Astrocyte of the cerebellum (primary cell): ENCODE results near the gene JAKMIP2.

Experiments
- DNase-seq: peaks from one replicate; pipeline ENCODE4 v3.0.0-alpha.2; 2011; ENCODE audit warnings: low read depth
- H3K4me3 ChIP-seq: 2 replicates; pipeline ENCODE4 v1.5.1; 2011; ENCODE audit warnings: mild to moderate bottlenecking, low read depth, low read length, moderate library complexity
- in situ Hi-C: cut with HindIII; loops from 2 replicates; pipeline ENCODE4 v1.10.0; 2017; ENCODE audit warnings: low sequenced_read_pairs
- TF ChIP-seq, protein P1 (sequence below): IDR thresholded peaks from 2 replicates; pipeline ENCODE4 v1.5.1; 2012; ENCODE audit warnings: low read length, low read depth, moderate library complexity, mild to moderate bottlenecking; ENCODE audit errors: missing control alignments

JAKMIP2 gene

DNA sequence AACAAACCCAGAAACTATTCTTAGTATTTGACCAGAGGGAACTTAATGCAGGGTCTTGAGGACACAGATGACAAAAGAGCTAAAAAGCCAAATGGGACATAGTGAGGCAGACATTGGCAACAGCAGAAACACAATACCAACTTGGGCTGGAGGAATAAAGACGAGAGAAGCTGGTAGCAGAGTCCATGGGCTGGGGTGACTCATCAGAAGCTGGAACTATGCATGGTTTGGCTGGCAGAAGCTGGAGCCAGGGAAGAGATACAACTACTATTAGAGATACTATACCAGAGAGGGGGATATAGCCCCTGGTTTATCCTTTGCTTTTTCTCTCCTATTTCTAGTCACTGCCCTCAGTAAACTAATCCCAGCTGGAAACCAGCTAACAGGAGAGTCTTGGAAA is 243.5 kb downstream of the JAKMIP2 start:
- H3K4me3 ChIP-seq = no peak overlapping the region
- TF ChIP-seq, protein P1, sequence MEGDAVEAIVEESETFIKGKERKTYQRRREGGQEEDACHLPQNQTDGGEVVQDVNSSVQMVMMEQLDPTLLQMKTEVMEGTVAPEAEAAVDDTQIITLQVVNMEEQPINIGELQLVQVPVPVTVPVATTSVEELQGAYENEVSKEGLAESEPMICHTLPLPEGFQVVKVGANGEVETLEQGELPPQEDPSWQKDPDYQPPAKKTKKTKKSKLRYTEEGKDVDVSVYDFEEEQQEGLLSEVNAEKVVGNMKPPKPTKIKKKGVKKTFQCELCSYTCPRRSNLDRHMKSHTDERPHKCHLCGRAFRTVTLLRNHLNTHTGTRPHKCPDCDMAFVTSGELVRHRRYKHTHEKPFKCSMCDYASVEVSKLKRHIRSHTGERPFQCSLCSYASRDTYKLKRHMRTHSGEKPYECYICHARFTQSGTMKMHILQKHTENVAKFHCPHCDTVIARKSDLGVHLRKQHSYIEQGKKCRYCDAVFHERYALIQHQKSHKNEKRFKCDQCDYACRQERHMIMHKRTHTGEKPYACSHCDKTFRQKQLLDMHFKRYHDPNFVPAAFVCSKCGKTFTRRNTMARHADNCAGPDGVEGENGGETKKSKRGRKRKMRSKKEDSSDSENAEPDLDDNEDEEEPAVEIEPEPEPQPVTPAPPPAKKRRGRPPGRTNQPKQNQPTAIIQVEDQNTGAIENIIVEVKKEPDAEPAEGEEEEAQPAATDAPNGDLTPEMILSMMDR = no peak
- DNase-seq = no peak
- in situ Hi-C loops = loop anchor here (5.0 kb wide), 1 partner anchor 82 kb away; no protein-coding TSS in a partner anchor

DNA sequence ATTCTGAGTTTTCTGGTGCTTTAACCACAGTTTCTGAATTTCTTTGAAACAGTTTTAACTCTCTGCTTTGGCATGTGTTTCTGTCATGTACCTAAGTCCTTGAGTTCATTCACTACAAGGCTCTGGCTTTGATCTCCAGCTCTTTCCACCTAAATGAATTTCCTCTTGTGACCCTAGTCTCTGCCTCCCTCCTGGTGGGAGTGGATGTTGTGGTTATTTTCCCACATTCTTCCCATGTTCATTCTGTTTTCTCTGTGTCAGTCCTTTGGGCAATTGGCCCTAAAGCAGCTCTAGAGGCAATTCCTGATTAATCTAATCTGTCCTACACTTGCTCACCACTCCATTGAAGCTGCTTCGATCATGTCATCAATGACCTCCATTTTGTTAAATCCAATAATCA is 244.3 kb downstream of the JAKMIP2 start:
- in situ Hi-C loops = loop anchor here (5.0 kb wide), 1 partner anchor 81 kb away; no protein-coding TSS in a partner anchor
- no peak overlapping the region for H3K4me3 ChIP-seq
- TF ChIP-seq, protein P1 = no peak
- DNase-seq = peak; percentile 86
